Activated CD4-positive, alpha-beta T cell treated with anti-CD3 and anti-CD28 coated beads for 36 hours (primary cell): ENCODE results near the gene TRIM14. TPM values are rescaled to one million over a fixed set of nuclear protein-coding genes. Genes with fewer than 3 reads are reported as not detected.

Experiments
- ATAC-seq: fragments of 200-7000 bp; cut with Tn5 transposase; one replicate; pipeline ENCODE4 v1.10.0; 2021; ENCODE audit warnings: mild to moderate bottlenecking, moderate library complexity
- CTCF ChIA-PET: fragments of 350-600 bp; sonication (Branson Sonifier 250); formaldehyde crosslinking; loops from one replicate; lab custom pipeline; 2021; ENCODE audit warnings: antibody characterized with exemption; lab: Charles Lee
- POLR2A ChIA-PET: fragments of 350-600 bp; sonication (Branson Sonifier 250); formaldehyde crosslinking; loops from one replicate; lab custom pipeline; 2021; ENCODE audit warnings: antibody characterized with exemption, inconsistent platforms; lab: Charles Lee
- DNase-seq: peaks from one replicate; pipeline ENCODE4 v3.0.0-alpha.2; 2020
- H3K27ac Mint-ChIP-seq: one replicate; pipeline ENCODE4 v1.8.0; 2021; ENCODE audit warnings: mixed read lengths
- H3K27me3 Mint-ChIP-seq: one replicate; pipeline ENCODE4 v1.8.0; 2021; ENCODE audit warnings: mixed read lengths
- H3K36me3 Mint-ChIP-seq: one replicate; pipeline ENCODE4 v1.8.0; 2021; ENCODE audit warnings: low read depth, mixed read lengths
- H3K4me1 Mint-ChIP-seq: one replicate; pipeline ENCODE4 v1.8.0; 2021; ENCODE audit warnings: mixed read lengths
- H3K4me3 Mint-ChIP-seq: one replicate; pipeline ENCODE4 v1.8.0; 2021; ENCODE audit warnings: mild to moderate bottlenecking, moderate library complexity, mixed read lengths
- H3K9me3 Mint-ChIP-seq: one replicate; pipeline ENCODE4 v1.8.0; 2021; ENCODE audit warnings: low read depth, mixed read lengths
- intact Hi-C, 2 experiments: fragments of 100-400 bp; cut with DNase I in 1 of 2; cut with micrococcal nuclease in 1 of 2; formaldehyde crosslinking; loops; one replicate each; pipeline versions ENCODE4 v1.14.2 to v1.15.1; 2022 to 2024; cut with DNase I, micrococcal nuclease
- total RNA-seq, 2 experiments: library from RNA; stranded (reverse); gene quantifications; one replicate each; pipeline ENCODE4 v1.2.3, GENCODE V29; 2021

Gene TRIM14
- total RNA-seq, 2 experiments from 2014 or later = 54.6 to 59.6 TPM

- no peaks in the 10 kb centered on the region for H3K9me3 Mint-ChIP-seq
- H3K36me3 Mint-ChIP-seq = peaks cover 24% of the 10 kb centered on the region
- H3K4me3 Mint-ChIP-seq = no peak overlapping the region
- DNase-seq = no peak
- no peak for ATAC-seq
- intact Hi-C loops = no loop called here
- H3K27ac Mint-ChIP-seq = no peak overlapping the region
- ChIA-PET POLR2A (interaction anchor here (1.1 kb wide), 1 partner anchor 11 kb away, joined by 12 read pairs; no protein-coding TSS in a partner anchor), CTCF (interaction anchor here (1.2 to 1.4 kb wide), 2 partner anchors 11 to 32 kb away, joined by 3 read pairs; no protein-coding TSS in a partner anchor)
- H3K4me1 Mint-ChIP-seq = peaks cover 8% of the 10 kb centered on the region
- no peaks in the 10 kb centered on the region for H3K27me3 Mint-ChIP-seq
Measured at GRCh38 chr9:98069551-98069950, 49.5 kb downstream of the TRIM14 start.

- Mint-ChIP-seq H3K4me1 (peaks cover 3% of the 10 kb centered on the region), H3K27ac (no peak overlapping the region), H3K36me3 (peaks cover 29% of the 10 kb centered on the region), H3K27me3 (no peaks in the 10 kb centered on the region), H3K4me3 (no peak overlapping the region), H3K9me3 (no peaks in the 10 kb centered on the region)
- CTCF ChIA-PET = interaction anchor here (0.6 to 1.0 kb wide), 2 partner anchors 33 to 246 kb away, joined by 3 read pairs; no protein-coding TSS in a partner anchor
- DNase-seq (no peak), ATAC-seq (no peak)
- POLR2A ChIA-PET = interaction anchor here (0.6 to 1.1 kb wide), 3 partner anchors 9 to 809 kb away, joined by 3 to 7 read pairs (median 6); no protein-coding TSS in a partner anchor
- intact Hi-C loops = no loop called here
Measured at GRCh38 chr9:98067184-98067583, 51.8 kb downstream of the TRIM14 start.

GRCh38 chr9:98066235-98066634, 52.8 kb downstream of the TRIM14 start:
- no peak for DNase-seq
- POLR2A ChIA-PET = interaction anchor here (0.7 to 1.1 kb wide), 2 partner anchors 8 to 21 kb away, joined by 6 to 7 read pairs; no protein-coding TSS in a partner anchor
- H3K4me3 Mint-ChIP-seq = no peak overlapping the region
- peaks cover 3% of the 10 kb centered on the region for H3K4me1 Mint-ChIP-seq
- no peak for ATAC-seq
- H3K9me3 Mint-ChIP-seq = no peaks in the 10 kb centered on the region
- no peaks in the 10 kb centered on the region for H3K27me3 Mint-ChIP-seq
- peaks cover 30% of the 10 kb centered on the region for H3K36me3 Mint-ChIP-seq
- intact Hi-C loops = no loop called here
- H3K27ac Mint-ChIP-seq = no peak overlapping the region
- CTCF ChIA-PET = no interaction called here

- H3K27me3 Mint-ChIP-seq = no peaks in the 10 kb centered on the region
- intact Hi-C loops = no loop called here
- H3K9me3 Mint-ChIP-seq = no peaks in the 10 kb centered on the region
- CTCF ChIA-PET = interaction anchor here (0.6 to 0.9 kb wide), 3 partner anchors 61 to 208 kb away, joined by 3 to 4 read pairs (median 3); no protein-coding TSS in a partner anchor
- H3K36me3 Mint-ChIP-seq = peaks cover 36% of the 10 kb centered on the region
- no peak for DNase-seq
- H3K4me3 Mint-ChIP-seq = no peak overlapping the region
- peaks cover 7% of the 10 kb centered on the region for H3K4me1 Mint-ChIP-seq
- no peak for ATAC-seq
- POLR2A ChIA-PET = interaction anchor here (0.7 kb wide), 1 partner anchor 453 kb away, joined by 3 read pairs; no protein-coding TSS in a partner anchor
- H3K27ac Mint-ChIP-seq = no peak overlapping the region
Measured at GRCh38 chr9:98064623-98065392, 54.2 kb downstream of the TRIM14 start.

GRCh38 chr9:98062161-98062560, 56.9 kb downstream of the TRIM14 start:
- intact Hi-C loops = no loop called here
- H3K4me3 Mint-ChIP-seq = no peak overlapping the region
- POLR2A ChIA-PET = no interaction called here
- DNase-seq (no peak), ATAC-seq (no peak)
- peaks cover 20% of the 10 kb centered on the region for H3K4me1 Mint-ChIP-seq
- H3K27me3 Mint-ChIP-seq = no peaks in the 10 kb centered on the region
- H3K27ac Mint-ChIP-seq = no peak overlapping the region
- H3K9me3 Mint-ChIP-seq = no peaks in the 10 kb centered on the region
- CTCF ChIA-PET = no interaction called here
- peaks cover 37% of the 10 kb centered on the region for H3K36me3 Mint-ChIP-seq

- ATAC-seq (no peak), DNase-seq (peak; percentile 20)
- peaks cover 21% of the 10 kb centered on the region for H3K36me3 Mint-ChIP-seq
- intact Hi-C loops = loop anchor here (2.0 to 5.0 kb wide), 6 partner anchors 18 to 740 kb away; partner anchors contain the start of genes ANKS6 (in 1 of the 2), TBC1D2 (in 1 of the 2) and XPA (in 1 of the 2)
- no peaks in the 10 kb centered on the region for H3K9me3 Mint-ChIP-seq
- H3K27me3 Mint-ChIP-seq = no peaks in the 10 kb centered on the region
- ChIA-PET CTCF (interaction anchor here (0.7 to 2.9 kb wide), 8 partner anchors 11 to 737 kb away, joined by 3 to 16 read pairs (median 4); partner anchors contain the start of genes CORO2A and TRMO), POLR2A (interaction anchor here (0.6 to 3.8 kb wide), 7 partner anchors 10 to 386 kb away, joined by 3 to 24 read pairs (median 6); partner anchors contain the start of genes ANP32B, TBC1D2 and TRMO)
- peak overlapping the region; percentile 98 for H3K27ac Mint-ChIP-seq
- H3K4me3 Mint-ChIP-seq = peak overlapping the region; percentile 94
- H3K4me1 Mint-ChIP-seq = peaks cover 28% of the 10 kb centered on the region
Measured at GRCh38 chr9:98057138-98057799, 61.8 kb downstream of the TRIM14 start.

- Mint-ChIP-seq H3K27ac (peak within 1 kb of the TSS; percentile 98), H3K9me3 (no peaks in the 10 kb centered on the region), H3K4me3 (peak within 1 kb of the TSS; percentile 94), H3K4me1 (peaks cover 28% of the 10 kb centered on the region), H3K36me3 (peaks cover 23% of the 10 kb centered on the region), H3K27me3 (no peaks in the 10 kb centered on the region)
- intact Hi-C loops = loop anchor here (1.0 to 5.0 kb wide), 14 partner anchors 11 to 741 kb away; partner anchors contain the start of genes TBC1D2 (in 2 of the 2), ANKS6 (in 1 of the 2), ANP32B (in 1 of the 2) and CORO2A (in 1 of the 2)
- peak; percentile 94 for ATAC-seq
- POLR2A ChIA-PET = interaction anchor here (0.6 to 3.8 kb wide), 10 partner anchors 10 to 385 kb away, joined by 3 to 24 read pairs (median 4); partner anchors contain the start of genes ANP32B, TBC1D2, TRIM14 and TRMO
- CTCF ChIA-PET = interaction anchor here (0.5 to 2.9 kb wide), 7 partner anchors 11 to 136 kb away, joined by 3 to 16 read pairs (median 4); partner anchors contain the start of genes CORO2A and TRMO
- peak; percentile 97 for DNase-seq
Measured at GRCh38 chr9:98056269-98057137, 62.5 kb downstream of the TRIM14 start, which contains the start of gene NANS. TSS of gene NANS (plus strand) at chr9:98056732. CDS start at chr9:98056809, 77 bp downstream.

GRCh38 chr9:98054376-98054951, 64.6 kb downstream of the TRIM14 start:
- ChIA-PET CTCF (interaction anchor here (0.8 to 3.1 kb wide), 3 partner anchors 9 to 20 kb away, joined by 3 to 10 read pairs (median 3); no protein-coding TSS in a partner anchor), POLR2A (interaction anchor here (1.1 kb wide), 1 partner anchor 9 kb away, joined by 3 read pairs; no protein-coding TSS in a partner anchor)
- intact Hi-C loops = no loop called here
- H3K27ac Mint-ChIP-seq = no peak overlapping the region
- H3K9me3 Mint-ChIP-seq = no peaks in the 10 kb centered on the region
- no peaks in the 10 kb centered on the region for H3K27me3 Mint-ChIP-seq
- peaks cover 22% of the 10 kb centered on the region for H3K36me3 Mint-ChIP-seq
- H3K4me3 Mint-ChIP-seq = no peak overlapping the region
- DNase-seq = no peak
- ATAC-seq = no peak
- peaks cover 27% of the 10 kb centered on the region for H3K4me1 Mint-ChIP-seq

- ChIA-PET POLR2A (no interaction called here), CTCF (interaction anchor here (0.6 to 1.1 kb wide), 5 partner anchors 12 to 213 kb away, joined by 3 to 4 read pairs (median 3); no protein-coding TSS in a partner anchor)
- peaks cover 44% of the 10 kb centered on the region for H3K36me3 Mint-ChIP-seq
- no peak overlapping the region for H3K27ac Mint-ChIP-seq
- H3K27me3 Mint-ChIP-seq = no peaks in the 10 kb centered on the region
- intact Hi-C loops = no loop called here
- no peak overlapping the region for H3K4me3 Mint-ChIP-seq
- no peak for DNase-seq
- peaks cover 29% of the 10 kb centered on the region for H3K4me1 Mint-ChIP-seq
- no peak for ATAC-seq
- H3K9me3 Mint-ChIP-seq = no peaks in the 10 kb centered on the region
Measured at GRCh38 chr9:98050351-98050750, 68.7 kb downstream of the TRIM14 start.
